ENCODE results near the gene H2AZ1. TPM values are rescaled to one million over a fixed set of nuclear protein-coding genes. Genes with fewer than 3 reads are reported as not detected.

Gene H2AZ1
- total and polyA plus RNA-seq, 2 experiments from 2014 or later = 123 to 452 TPM

GRCh38 chr4:99918656-99919055 lies 31.4 kb downstream of the H2AZ1 start:
- Histone ChIP-seq H3K36me3 (peaks cover 30% of the 10 kb centered on the region), H3K4me3 (no peak overlapping the region), H3K27ac (no peak overlapping the region), H3K9me3 (ENCODE audit: low read depth) (no peaks in the 10 kb centered on the region), H3K4me1 (ENCODE audit: low read depth) (no peaks in the 10 kb centered on the region), H3K27me3 (no peaks in the 10 kb centered on the region)
- no peak for TF ChIP-seq CTCF (IDR thresholded peaks at IDR 0.05; ENCODE audit: low read depth, low read length)
- DNase-seq (ENCODE audit: low read depth in 1 of 2, low spot score in 1 of 2) = no peak

GRCh38 chr4:99917575-99917974 lies 32.5 kb downstream of the H2AZ1 start:
- Histone ChIP-seq H3K27me3 (no peaks in the 10 kb centered on the region), H3K4me3 (no peak overlapping the region), H3K4me1 (ENCODE audit: low read depth) (no peaks in the 10 kb centered on the region), H3K27ac (no peak overlapping the region), H3K9me3 (ENCODE audit: low read depth) (no peaks in the 10 kb centered on the region), H3K36me3 (peaks cover 25% of the 10 kb centered on the region)
- DNase-seq (ENCODE audit: low read depth in 1 of 2, low spot score in 1 of 2) = no peak
- no peak for TF ChIP-seq CTCF (IDR thresholded peaks at IDR 0.05; ENCODE audit: low read depth, low read length)

GRCh38 chr4:99915449-99915848 lies 34.6 kb downstream of the H2AZ1 start:
- no peaks in the 10 kb centered on the region for H3K9me3 ChIP-seq (ENCODE audit: low read depth)
- no peak for DNase-seq (ENCODE audit: low read depth in 1 of 2, low spot score in 1 of 2)
- H3K4me3 ChIP-seq = no peak overlapping the region
- no peak for TF ChIP-seq CTCF (IDR thresholded peaks at IDR 0.05; ENCODE audit: low read depth, low read length)
- H3K4me1 ChIP-seq (ENCODE audit: low read depth) = no peaks in the 10 kb centered on the region
- H3K27me3 ChIP-seq = no peaks in the 10 kb centered on the region
- peaks cover 20% of the 10 kb centered on the region for H3K36me3 ChIP-seq
- no peak overlapping the region for H3K27ac ChIP-seq

Other genes starting within 250 kb of the H2AZ1 start
- gene DAPP1, start 133.4 kb downstream of the H2AZ1 start, total RNA-seq = 0.09 and 0.25 TPM in 2 replicates
- gene DAPP1, start 133.4 kb downstream of the H2AZ1 start, polyA plus RNA-seq = 0.41 TPM in 1 of 2 replicates, not detected in the other
- gene LAMTOR3, start 55.8 kb downstream of the H2AZ1 start, total RNA-seq = 24.8 and 36.0 TPM in 2 replicates
- gene LAMTOR3, start 55.8 kb downstream of the H2AZ1 start, polyA plus RNA-seq = 63.0 and 77.1 TPM in 2 replicates
- gene DNAJB14, start 3.7 kb downstream of the H2AZ1 start, total RNA-seq = 15.3 and 25.5 TPM in 2 replicates
- 18.1 and 24.6 TPM in 2 replicates for gene DNAJB14, start 3.7 kb downstream of the H2AZ1 start, polyA plus RNA-seq
- 4.0 and 5.0 TPM in 2 replicates for gene DDIT4L, start 240.2 kb upstream of the H2AZ1 start, total RNA-seq
- gene DDIT4L, start 240.2 kb upstream of the H2AZ1 start, polyA plus RNA-seq = 3.9 and 4.6 TPM in 2 replicates